OCI-LY7 (cell line): ENCODE data around the gene NFATC2.

Experiments used
- EZH2phosphoT487 ChIP-seq: fragments of 200-600 bp; sonication (generic); IDR thresholded peaks from 2 replicates; pipeline ENCODE4 v1.6.1; 2018; ENCODE audit warnings: low read depth, borderline replicate concordance, mild to moderate bottlenecking, mixed run types, antibody characterized with exemption, low read length, moderate library complexity, mixed read lengths
- TF ChIP-seq, protein P1 (sequence below): fragments of 200-600 bp; sonication (generic); conservative IDR thresholded peaks from 2 replicates; pipeline ENCODE4 v1.5.1; 2014; ENCODE audit warnings: mild to moderate bottlenecking, antibody characterized with exemption, low read length, moderate library complexity, mixed read lengths

- TF ChIP-seq, protein P1, sequence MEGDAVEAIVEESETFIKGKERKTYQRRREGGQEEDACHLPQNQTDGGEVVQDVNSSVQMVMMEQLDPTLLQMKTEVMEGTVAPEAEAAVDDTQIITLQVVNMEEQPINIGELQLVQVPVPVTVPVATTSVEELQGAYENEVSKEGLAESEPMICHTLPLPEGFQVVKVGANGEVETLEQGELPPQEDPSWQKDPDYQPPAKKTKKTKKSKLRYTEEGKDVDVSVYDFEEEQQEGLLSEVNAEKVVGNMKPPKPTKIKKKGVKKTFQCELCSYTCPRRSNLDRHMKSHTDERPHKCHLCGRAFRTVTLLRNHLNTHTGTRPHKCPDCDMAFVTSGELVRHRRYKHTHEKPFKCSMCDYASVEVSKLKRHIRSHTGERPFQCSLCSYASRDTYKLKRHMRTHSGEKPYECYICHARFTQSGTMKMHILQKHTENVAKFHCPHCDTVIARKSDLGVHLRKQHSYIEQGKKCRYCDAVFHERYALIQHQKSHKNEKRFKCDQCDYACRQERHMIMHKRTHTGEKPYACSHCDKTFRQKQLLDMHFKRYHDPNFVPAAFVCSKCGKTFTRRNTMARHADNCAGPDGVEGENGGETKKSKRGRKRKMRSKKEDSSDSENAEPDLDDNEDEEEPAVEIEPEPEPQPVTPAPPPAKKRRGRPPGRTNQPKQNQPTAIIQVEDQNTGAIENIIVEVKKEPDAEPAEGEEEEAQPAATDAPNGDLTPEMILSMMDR, result no peak
- TF ChIP-seq EZH2phosphoT487, result no peak
Measured at GRCh38 chr20:51350941-51351631, 191.4 kb downstream of the NFATC2 start.
